ENCODE measurements around the gene UBL4B.
"Not testable (repeated sequence)": the region's sequence is repeated elsewhere in the genome, so short reads cannot be mapped to it uniquely, and the experiment has no call there.

UBL4B gene, protein sequence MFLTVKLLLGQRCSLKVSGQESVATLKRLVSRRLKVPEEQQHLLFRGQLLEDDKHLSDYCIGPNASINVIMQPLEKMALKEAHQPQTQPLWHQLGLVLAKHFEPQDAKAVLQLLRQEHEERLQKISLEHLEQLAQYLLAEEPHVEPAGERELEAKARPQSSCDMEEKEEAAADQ

DNA sequence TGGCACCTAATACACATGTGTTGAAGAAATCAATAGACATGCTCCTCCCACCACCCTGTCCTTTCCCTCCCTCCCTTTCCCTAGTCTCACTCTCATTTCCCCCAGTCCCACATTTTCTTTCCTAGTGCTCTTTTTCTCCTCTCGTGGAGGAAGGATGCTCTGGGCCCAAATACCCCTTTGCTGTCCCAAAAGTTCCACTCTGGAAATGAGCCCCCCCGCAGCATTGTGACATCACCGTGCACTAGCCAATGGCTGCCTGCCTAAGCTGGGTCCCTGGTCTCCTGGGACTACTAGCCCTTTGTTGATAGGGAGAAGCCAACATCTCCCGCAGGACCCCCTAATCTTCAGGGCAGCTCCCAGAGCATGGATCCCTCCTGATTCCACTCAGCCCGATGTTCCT lies at the start of gene UBL4B:
Gene UBL4B (plus strand): TSS at position 301 of the 400 bp plus-strand sequence. CDS start 92 bp downstream, at position 393.
- no peak for DNase-seq (ENCODE audit: low spot score)

DNA sequence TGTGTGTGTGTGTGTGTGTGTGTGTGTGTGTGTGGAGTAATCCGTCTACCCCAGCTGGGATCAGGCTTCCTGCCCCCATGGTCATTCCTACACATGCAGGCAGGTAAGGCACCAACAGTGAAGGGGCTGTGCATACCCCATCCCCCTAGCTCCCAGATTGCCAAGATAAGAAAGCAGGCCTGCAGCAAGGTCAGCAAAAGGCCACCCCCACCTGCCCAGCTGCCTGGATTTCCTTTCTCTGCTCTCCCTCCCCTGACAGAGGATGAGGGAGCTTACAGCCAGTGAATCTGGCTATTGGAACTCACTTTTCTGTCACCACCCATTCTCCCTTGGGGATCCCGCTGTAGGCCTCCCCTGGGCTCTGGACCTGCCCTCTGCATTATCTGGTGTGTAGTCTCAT lies 49.6 kb upstream of the UBL4B start:
- no peak for DNase-seq (ENCODE audit: low spot score)

DNA sequence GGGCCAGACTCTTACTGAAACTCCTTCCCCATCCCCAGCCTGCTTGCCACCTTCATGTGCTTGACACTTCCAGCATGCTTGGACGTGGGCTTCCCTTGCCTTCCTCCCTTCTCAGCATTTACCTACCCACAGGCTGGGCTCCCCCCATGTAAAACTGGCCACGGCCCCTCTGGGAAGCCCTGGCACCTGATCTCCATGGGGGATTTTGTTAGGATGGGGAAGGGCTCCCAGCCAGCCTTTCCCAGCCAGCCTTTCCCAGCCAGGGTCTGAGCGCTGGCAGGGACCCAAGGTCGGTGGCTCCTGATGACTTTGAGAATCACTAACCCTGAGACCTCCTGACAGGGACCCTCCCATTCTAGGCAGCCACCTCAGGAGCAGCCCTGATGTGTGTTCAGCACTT lies 48.5 kb upstream of the UBL4B start:
- no peak for DNase-seq (ENCODE audit: low spot score)

DNA sequence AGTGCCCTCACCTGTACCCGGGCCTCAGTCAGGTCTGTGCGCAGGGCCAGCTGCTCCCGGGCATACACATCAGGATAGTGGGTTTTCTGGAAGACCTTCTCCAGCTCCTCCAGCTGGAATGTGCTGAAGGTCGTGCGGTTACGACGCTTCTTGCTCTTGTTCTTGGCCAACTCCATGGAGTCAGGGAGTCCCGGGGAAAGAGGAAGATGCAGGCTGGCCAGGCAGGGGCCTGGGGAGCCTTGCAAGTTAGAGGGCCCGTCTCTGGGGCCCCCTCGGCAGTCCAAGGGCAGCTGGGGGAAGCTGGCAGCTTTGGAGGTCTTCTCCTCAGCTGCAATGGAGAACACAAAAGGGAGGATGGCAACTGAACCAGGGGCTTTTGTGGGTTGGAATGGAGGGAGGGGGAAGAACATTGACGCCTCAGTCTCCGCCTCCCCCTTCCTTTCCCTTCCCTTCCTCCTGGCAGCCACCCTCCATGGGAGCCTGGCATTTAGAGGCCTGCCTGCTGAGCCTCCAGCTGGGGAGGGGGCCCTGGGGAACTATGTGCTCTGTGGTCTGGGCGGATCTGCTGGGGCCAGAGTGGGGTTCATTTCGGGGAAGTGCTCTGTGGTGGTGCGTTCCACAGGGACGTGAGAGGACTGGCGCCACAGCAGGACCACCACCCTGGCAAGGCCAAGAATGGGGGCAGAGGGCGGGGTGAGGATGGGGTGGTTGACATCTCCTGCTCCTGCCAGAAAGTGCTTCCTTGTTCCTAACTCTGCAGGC lies 47.5 kb upstream of the UBL4B start:
- DNase-seq (ENCODE audit: low spot score): no peak

DNA sequence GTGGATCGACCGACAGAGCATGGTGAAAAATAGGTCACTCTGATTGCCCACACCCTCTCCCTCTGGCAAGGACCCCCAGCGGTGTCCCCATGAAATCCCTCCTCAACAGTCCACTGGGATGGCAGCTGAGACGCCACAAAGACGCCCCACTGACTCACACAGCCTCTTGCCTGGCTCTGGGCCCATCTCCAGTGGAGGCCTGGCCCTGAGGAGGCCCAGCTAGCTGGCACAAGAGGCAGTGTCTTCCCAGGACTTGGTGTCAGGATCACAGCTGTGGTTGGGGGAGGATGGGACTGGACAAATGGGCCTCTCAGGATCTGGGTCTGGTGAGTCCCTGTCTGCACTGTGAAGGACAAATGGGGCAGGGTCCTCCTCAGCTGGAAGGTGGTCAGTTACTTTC lies 46.4 kb upstream of the UBL4B start:
- no peak for DNase-seq (ENCODE audit: low spot score)

DNA sequence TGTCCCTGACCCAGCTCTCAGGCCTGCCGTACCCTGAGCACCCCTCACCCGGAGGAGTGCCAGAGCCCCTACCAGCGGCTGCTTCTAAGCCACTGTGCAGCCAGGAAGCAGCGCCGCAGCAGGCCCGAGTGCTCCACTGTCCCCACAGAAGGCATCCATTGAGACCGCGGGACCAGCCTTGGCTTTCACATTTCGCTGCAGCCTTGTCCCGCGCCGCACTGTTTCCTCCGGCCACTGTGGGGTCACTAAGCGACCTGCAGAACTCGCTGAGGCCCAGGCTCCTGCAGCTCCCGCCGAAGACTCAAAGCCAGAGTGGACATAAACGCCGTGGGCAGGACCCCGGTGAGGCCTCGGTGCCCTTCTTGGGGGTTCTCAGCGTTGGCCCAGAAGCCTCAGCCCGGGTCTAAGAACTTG lies 44.8 kb upstream of the UBL4B start:
- no peak for DNase-seq (ENCODE audit: low spot score)

DNA sequence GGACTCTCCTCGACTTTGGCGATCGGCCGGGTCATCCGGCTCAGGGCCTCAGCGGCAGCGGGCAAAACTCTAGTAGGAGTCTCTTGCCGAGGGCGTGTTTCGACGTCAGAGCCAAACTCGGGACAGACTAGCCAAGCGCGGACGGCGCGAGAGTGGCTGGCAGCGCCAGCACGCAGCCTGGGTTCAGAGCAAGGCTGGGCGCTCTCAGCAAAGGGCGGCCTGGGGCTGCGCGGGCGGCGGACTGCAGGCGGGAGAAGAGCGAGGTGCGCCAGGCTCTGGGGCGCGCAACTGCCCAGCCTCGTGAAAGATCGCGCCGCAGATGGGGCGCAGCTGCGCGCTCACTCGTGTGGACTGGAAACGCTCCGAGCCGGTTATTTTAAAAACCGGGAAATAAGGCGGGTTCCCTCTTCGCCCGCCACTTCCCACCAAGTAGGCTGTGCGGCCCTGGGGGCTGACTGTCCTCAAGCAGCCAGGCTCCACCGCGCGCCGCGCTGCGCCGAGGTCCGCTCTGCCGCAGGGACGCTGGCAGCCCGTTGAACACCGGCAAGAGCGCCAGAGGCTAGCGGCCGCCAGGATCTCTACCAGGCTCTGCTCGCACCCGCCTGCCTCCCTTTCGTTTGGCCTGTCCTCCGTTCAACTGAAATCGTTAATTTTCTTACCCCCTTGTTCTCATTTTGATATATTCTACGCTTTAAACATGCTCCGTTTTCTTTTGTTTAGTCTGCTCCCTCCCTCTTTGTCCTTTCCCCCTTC lies 44.2 kb upstream of the UBL4B start:
- no peak for DNase-seq (ENCODE audit: low spot score)

DNA sequence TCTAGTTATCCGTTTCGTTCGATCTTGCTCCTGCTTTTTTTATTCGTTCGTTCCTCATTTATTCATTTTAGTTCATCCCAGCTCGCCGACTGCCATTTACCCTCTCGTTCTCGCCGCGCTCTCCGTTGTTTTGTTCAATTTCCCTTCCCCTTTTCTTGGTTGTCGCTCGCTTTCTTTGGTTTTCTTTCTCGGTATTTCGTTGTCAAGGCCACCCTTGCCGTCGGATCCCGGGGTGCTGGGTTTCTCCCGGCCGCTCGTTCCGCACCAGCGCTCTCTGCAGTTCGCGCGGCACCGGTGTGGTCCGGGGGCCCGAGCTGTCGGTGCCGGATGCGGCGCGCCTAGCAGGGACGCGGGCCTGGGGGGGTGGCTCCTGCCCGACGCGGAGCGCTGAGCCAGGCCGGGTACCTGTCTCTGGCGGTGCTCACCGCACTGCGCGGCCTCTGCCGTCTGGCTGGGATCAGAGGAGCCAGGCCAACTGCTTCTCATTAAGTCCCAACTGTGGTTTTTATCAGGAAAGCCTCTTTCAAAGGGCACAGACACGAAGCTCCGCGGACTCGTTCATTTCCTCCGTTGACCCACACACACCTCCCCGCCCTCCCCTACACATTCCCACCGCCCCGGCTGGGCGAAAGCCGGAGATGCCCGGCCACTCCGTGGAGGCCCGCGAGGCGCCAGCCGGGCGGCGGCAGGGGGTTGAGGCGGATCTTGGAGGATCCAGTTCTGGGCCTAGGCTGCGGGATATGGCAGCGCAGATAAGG lies 43.4 kb upstream of the UBL4B start:
- DNase-seq (ENCODE audit: low spot score): no peak

DNA sequence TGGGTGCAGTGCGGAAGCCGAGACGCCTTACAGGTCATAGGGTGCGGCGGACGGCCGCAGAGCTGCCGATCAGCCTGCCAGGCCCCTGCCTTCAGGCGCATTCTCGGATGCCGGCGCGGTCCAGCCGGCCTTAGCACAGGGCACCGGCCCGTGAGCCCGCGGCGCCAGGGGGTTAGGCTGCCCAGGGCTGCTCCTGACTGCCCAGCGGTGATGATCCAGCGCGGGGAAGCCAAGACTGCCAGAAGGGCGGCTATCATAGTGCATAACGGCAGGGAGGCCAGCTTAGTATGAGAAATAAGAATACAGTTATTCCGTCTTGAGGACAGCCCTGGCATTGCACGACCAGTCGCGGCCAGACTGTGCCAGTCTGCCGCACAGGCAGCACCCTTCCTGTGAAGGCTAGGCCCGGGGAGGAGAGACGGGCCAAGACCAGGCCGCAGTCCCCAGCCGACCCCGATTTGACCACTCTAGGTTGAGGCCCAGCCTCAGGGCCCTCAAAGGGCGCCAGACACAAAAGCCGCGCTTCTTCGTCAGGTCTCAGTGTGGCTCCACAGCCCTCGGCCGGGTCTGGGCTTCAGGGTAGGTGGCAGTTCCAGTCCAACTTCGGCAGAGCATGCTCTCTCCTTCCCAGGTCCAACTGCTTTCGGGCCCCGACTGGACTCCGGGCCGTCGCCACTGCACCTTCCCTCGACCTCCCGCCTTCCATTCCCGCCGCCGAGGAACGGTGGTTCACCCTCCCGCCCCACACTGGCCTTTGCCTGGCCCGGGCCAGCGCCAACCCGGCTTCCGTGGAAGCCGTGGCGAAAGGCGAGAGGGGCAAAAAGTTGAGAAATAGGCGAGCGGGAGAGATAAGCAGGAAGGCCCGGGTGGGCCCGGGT lies 42.6 kb upstream of the UBL4B start:
- DNase-seq (ENCODE audit: low spot score): no peak

DNA sequence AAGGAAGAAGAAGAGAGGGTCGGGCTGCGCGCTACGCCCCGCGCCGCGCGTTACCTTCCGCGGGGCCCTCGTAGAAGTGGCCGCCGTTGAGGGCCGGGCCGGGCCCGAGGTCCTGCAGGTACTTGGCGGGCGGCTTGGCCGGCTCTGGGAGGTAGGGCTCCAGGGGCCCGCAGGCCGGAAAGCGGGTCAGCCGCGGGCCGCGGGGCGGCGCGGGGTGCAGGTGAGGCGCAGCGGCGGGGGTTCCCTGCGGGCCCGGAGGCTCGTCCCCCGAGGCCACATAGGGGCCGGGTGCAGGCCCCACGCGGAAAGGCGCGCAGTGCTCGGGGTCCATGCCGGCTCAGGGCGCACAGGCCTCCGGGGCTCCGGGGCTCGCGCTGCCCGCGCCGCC lies 42.0 kb upstream of the UBL4B start:
- no peak for DNase-seq (ENCODE audit: low spot score)

DNA sequence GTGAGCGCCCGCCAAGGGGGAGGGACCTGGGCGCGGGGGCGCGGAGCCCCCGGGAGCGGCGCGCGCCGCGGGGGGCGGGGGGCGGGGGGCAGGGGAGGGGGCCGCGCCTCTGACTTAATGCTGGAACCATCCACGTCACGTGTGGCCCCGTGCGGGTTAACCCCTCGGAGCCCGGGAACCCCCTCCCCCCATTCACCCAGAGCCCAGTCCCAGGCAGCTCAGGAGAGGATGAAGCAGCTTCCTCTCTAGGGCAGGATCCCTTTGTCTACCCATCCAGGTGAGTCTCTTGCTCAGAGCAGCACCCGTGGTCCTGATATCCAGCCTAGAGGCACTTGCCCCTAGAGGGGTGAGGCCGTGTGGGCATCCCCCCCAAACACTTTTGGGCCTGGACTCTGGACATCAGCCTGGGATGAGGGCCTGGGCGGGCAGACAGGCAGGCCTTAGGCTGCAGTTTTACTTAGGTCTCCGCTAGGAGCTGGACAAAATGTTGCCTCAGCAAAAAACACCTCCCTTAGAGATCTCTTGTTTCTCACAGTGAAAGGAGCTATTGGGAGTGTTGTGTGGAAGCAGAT lies 41.5 kb upstream of the UBL4B start, which contains the start of gene ALX3:
Gene ALX3 (minus strand): TSS at position 2 of the 572 bp plus-strand sequence. CDS start 60 bp downstream, outside the sequence.
- no peak for DNase-seq (ENCODE audit: low spot score)

DNA sequence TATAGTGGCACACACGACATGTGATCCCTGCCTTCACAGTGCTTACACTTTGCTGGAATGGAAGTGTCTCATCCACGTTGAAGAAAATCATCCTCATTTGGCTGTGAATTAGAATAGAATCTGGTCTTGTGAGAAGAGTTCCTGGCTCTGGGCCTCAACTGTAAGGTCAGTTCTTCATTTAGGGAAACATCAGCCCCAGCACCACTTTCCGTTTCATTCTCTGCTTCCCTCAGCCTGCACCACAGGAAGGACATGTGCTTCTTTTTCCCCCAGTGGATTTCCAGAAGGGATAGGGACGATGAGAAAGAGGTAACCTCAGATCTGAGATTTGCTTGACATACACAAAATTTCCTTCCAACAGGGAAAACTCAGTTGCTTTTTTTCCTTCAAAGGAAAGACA lies 38.1 kb upstream of the UBL4B start:
- DNase-seq (ENCODE audit: low spot score): no peak

DNA sequence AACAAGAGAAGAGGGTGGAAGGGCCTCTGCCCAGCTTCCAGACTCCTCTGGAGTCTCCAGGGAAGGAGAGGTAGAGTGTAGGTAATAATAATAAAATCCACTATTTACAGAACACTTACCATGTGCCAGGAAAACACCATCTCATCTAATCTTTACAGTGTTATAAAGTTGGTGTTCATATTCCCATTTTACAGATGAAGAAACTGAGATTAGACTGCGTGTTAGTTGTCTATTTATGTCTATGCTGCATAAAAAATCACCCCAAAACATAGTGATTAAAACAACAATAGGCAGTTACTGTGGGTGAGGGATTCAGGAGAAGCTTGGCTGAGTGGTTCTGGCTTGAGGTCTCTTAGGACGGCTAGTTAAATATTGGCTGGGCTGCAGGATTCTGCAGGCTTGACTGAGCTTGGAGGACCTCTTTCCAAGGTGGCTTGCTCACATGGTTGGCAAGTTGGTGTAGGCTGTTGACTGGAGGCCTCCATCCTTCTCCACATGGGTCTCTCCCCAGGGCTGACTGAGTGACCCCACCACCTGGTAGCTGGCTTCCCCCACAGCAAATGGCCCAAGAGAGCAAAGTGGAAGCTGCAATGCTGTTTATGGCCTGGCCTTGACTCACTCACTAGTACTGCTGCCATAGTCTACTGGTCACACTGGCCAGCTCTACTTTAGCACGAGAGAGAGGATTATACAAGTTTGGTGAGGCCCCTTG lies 35.3 kb upstream of the UBL4B start:
- DNase-seq (ENCODE audit: low spot score): no peak

DNA sequence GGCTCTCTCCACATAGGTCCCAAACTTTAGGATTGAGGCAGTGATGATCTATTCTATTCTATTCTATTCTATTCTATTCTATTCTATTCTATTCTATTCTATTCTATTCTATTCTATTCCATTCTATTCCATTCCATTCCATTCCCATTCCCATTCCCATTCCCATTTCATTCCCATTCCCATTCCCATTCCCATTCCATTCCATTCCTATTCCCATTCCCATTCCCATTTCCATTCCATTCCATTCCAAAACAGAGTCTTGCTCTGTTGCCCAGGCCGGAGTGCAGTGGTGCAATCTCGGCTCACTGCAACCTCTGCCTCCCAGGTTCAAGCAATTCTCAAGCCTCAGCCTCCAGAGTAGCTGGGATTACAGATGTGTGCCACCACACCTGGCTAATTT lies 32.2 kb upstream of the UBL4B start:
- DNase-seq (ENCODE audit: low spot score): not testable (repeated sequence)

DNA sequence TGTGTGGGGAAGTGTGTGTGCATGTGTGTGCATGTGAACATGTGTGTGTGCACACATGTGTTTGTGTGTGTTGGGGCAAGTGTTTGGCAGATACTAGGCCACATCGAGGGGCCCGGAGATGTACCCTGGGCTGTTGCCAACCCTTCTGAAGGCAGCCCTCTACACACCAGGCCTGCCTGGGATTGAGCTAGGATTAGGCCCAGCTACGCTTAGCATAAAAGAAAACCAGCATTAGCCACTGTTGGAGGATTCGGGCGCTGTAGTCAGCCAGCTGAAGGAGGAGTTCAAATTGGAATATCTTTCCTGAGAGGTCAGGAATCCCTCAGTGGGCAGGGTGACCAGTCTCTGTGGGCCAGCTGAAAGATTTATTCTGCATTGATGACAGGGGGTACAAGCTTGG lies 31.2 kb upstream of the UBL4B start:
- DNase-seq (ENCODE audit: low spot score): no peak

DNA sequence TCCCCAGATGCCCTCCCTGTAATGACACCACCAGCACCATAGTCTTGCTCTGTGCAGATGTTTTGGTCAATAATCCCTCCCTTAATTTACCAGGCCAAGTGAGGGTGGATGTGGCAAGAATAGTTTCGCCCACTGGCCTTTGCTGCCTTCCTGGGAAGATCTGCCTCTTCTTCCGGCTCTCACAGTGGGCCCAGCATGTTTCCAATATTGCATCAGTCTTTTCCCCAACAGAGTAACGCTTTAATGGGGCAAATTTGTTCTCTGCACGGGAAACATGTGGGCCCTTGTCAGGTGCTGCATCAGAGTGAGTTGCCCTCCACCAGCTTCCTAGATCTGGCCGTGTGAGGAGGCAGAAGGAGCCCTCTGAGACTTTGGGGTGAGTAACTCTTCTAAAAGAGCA lies 29.8 kb upstream of the UBL4B start:
- DNase-seq (ENCODE audit: low spot score): no peak

DNA sequence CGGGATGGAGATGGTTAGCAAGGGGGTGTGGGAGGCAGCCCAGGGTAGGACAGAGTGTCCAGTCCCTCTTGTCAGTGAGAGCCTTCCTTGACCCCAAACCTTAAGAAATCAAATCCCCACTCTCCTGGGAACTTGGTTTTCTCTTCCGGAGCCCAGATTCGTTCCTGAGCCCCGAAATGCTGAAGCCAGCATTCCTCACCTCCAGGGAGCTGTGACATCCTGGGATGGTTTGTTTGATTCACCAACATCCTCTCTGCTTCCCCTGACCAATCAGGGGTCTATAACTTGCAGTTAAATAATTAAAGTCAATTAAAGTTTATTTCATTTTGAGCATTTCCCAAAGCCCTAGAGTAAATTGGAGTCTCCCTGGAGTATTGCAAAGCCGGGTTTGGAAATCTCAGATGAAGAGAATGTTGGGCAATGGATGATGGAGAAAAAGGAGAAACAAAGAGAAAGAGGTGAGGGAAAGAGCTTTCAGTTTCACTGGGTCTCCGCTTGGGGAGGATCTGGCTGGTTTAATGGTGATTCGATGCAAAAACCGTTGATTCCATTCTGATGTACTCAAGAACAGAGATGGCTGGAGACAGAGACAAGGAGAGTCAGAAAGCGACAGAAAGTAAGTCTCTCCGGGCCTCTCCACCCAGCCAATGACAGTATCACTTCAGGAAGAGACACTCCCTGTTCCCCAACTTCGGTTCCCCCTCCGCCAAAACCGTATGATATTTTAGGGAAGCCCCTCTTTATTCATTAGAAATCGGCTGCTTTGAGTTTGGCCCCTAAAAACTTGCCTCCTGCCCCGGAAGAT lies 29.0 kb upstream of the UBL4B start:
- DNase-seq (ENCODE audit: low spot score): no peak

DNA sequence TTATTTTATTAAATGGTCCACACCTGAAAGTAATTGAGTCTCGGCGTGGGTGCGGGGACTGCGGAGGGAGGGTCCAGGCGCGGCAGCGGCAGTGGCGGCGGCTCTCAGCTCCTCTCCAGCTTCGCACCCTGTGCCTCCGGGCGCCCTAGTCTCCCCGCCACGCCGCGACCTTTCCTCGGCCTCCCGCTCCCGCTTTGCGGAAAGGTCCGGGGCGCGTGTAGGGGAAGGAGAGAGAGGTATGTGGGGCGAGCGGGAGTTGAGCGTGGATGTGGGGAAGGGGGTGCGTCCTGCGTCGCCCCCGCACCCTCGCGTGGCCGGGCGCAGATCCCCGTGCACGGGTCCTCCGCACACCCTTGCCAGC lies 28.4 kb upstream of the UBL4B start:
- DNase-seq (ENCODE audit: low spot score): no peak

DNA sequence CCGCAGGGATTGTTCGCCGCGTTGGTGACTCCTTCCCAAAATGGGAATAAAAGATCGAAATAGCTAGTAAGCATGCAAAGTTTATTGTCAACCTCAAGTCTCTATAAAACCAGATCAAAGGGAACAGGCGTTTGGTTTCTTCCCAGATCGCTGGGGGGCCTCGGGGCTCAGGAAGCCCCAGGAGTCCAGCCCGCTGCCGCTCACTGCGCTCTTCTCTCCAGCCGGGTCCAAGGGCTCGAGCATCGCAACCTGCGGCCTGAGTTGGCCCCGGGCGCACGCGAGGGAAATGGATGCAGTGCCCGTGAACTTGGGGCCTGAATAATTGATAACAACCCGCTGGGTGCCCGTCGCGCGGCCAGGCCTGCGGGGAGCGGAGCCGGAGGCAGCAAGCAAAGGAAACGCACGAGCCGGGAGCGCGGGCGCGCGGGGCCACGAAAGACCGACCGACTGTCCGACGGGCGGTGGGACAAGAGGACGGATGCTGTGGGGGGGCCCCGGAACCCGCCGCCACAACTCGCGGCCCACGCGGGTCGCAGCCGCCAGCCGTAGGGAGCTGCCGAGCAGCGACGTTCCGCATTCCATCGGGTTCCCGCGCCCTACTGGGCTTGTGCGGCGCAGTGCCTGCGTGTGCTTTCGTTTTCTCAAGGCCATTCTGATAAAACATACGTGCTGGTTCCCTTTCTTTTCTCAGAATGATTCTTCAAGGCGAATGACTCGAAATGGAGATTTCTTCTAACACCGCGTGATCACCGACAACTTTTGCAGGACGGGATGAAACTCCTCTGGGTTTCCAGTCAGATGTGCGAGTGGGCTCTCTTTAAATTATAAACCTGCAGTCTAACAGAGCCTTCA lies 27.8 kb upstream of the UBL4B start:
- no peak for DNase-seq (ENCODE audit: low spot score)
